ENCODE results near the gene RHO. TPM values are rescaled to one million over a fixed set of nuclear protein-coding genes. Genes with fewer than 3 reads are reported as not detected.
A peak's percentile ranks its signal among the peaks of the same experiment; 100 is the strongest.

RHO gene
- total RNA-seq, 3 donors from 2014 or later, result 0.15 TPM; not detected in 2

DNA sequence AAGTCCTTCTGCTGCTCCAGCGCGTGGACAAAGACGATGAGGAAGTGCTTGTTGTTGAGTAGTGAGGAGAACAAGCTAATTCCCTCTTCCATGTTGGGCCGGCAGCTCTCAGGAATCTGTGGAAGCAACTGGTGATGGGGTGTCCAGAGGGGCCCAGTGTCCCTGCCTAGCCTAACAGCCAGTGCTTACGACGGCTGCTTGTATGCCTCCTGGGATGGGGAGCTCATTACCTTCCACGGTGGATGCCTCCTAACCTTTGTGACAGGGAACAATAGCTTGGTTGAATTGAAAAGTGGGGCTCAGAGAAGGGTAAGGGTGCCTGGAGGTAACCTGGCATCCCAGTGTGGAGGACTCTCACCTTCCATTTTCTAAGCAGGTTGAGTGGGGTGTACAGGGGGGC, 37.5 kb downstream of the RHO start:
- Histone ChIP-seq H3K4me1 (peaks cover 0 to 8% of the 10 kb centered on the region in 2 donors), H3K9me3 (no peaks in the 10 kb centered on the region), H3K36me3 (no peaks in the 10 kb centered on the region), H3K27ac (peak overlapping the region in 1 of 2 donors; percentile 94), H3K4me3 (no peak overlapping the region), H3K27me3 (no peaks in the 10 kb centered on the region)
- TF ChIP-seq POLR2AphosphoS5 (IDR thresholded peaks at IDR 0.05), result no peak
- TF ChIP-seq, protein P1, sequence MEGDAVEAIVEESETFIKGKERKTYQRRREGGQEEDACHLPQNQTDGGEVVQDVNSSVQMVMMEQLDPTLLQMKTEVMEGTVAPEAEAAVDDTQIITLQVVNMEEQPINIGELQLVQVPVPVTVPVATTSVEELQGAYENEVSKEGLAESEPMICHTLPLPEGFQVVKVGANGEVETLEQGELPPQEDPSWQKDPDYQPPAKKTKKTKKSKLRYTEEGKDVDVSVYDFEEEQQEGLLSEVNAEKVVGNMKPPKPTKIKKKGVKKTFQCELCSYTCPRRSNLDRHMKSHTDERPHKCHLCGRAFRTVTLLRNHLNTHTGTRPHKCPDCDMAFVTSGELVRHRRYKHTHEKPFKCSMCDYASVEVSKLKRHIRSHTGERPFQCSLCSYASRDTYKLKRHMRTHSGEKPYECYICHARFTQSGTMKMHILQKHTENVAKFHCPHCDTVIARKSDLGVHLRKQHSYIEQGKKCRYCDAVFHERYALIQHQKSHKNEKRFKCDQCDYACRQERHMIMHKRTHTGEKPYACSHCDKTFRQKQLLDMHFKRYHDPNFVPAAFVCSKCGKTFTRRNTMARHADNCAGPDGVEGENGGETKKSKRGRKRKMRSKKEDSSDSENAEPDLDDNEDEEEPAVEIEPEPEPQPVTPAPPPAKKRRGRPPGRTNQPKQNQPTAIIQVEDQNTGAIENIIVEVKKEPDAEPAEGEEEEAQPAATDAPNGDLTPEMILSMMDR (IDR thresholded peaks at IDR 0.05), result no peak
- TF ChIP-seq POLR2A (IDR thresholded peaks at IDR 0.05), result no peak
- intact Hi-C loops (cut with DNase I; ENCODE audit: low total_unique reads), result no loop called here
- no peak for DNase-seq (ENCODE audit: low spot score in 2 of 2)

DNA sequence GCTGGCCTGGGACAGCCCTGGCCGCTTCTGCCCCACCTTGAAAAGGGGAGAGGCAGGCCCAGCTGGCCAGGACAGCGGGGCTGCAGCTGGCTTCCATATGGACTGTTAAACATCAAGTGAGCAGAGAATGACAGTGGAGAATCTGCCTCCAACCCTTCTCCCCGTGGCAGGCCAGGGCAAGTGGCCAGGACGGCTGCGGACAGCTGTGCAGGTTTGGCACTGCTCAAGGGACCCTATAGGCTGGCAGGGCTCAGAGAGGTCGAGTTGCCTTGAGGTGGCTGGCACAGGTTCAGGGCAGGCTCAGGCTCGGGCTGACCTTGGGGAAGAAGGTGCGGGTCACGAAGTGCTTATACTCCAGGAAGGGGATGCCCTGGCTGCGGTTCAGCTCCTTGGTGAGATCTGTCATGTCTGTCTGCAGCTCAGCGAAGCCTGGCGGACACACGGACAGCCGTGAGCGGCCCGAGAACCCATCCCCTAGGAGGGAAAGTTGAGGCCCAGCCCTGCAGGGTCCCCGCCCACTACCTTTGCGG, 38.8 kb downstream of the RHO start:
- TF ChIP-seq, protein P1 (IDR thresholded peaks at IDR 0.05), result no peak
- TF ChIP-seq POLR2AphosphoS5 (IDR thresholded peaks at IDR 0.05) (no peak), POLR2A (IDR thresholded peaks at IDR 0.05) (no peak)
- Histone ChIP-seq H3K4me3 (no peak overlapping the region), H3K36me3 (no peaks in the 10 kb centered on the region), H3K27me3 (no peaks in the 10 kb centered on the region), H3K9me3 (no peaks in the 10 kb centered on the region), H3K4me1 (no peaks in the 10 kb centered on the region), H3K27ac (peak overlapping the region in 1 of 2 donors; percentile 14)
- no peak for DNase-seq (ENCODE audit: low spot score in 2 of 2)
- intact Hi-C loops (cut with DNase I; ENCODE audit: low total_unique reads), result no loop called here

DNA sequence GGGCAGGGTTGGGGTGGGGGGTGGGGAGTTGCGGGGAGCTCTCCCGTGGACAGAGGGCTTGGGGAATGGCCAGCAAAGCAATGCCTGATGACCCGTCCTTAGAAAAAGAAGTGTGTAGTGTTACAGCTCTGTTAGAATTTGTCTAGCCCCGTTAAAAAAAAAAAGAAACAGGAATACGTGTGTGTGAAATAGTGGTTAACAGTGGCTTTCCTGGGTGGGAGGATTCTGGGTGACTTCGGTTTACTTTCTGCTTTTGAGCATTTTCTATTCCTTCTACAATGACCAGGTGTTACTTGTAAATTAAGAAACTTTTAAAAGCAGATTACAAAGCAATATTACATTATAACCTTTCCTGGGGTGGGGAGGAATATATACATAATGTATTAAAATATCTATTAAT, 39.5 kb downstream of the RHO start:
- intact Hi-C loops (cut with DNase I; ENCODE audit: low total_unique reads), result no loop called here
- TF ChIP-seq POLR2AphosphoS5 (IDR thresholded peaks at IDR 0.05) (no peak), POLR2A (IDR thresholded peaks at IDR 0.05) (no peak)
- TF ChIP-seq, protein P1 (IDR thresholded peaks at IDR 0.05), result no peak
- H3K36me3 ChIP-seq, result no peaks in the 10 kb centered on the region
- no peaks in the 10 kb centered on the region for H3K4me1 ChIP-seq
- no peak for DNase-seq (ENCODE audit: low spot score in 2 of 2)
- H3K27ac ChIP-seq, result no peak overlapping the region
- no peaks in the 10 kb centered on the region for H3K9me3 ChIP-seq
- H3K27me3 ChIP-seq, result no peaks in the 10 kb centered on the region
- no peak overlapping the region for H3K4me3 ChIP-seq

DNA sequence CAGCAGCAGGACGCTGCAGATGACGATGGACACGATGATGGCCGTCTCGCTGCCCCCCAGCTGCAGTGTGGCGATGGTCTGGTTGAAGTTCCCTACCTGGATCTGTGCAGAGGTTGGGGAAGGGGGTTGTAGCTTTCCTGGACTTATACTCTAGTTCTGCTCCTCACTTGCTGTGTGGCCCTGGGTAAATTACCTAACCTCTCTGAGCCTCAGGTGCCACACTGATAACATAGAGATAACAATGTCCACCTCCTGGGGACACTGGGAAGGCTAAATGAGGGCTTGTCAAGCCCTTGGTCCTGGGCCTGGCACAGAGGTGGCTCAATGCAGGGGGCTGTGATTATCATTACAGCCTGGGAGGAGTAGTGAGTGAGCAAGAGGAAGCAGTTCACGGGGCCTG, 41.4 kb downstream of the RHO start:
- Histone ChIP-seq H3K36me3 (no peaks in the 10 kb centered on the region), H3K9me3 (no peaks in the 10 kb centered on the region), H3K27me3 (no peaks in the 10 kb centered on the region), H3K4me3 (no peak overlapping the region), H3K4me1 (no peaks in the 10 kb centered on the region), H3K27ac (no peak overlapping the region)
- intact Hi-C loops (cut with DNase I; ENCODE audit: low total_unique reads), result no loop called here
- TF ChIP-seq, protein P1 (IDR thresholded peaks at IDR 0.05), result no peak
- TF ChIP-seq POLR2A (IDR thresholded peaks at IDR 0.05) (no peak), POLR2AphosphoS5 (IDR thresholded peaks at IDR 0.05) (no peak)
- no peak for DNase-seq (ENCODE audit: low spot score in 2 of 2)

DNA sequence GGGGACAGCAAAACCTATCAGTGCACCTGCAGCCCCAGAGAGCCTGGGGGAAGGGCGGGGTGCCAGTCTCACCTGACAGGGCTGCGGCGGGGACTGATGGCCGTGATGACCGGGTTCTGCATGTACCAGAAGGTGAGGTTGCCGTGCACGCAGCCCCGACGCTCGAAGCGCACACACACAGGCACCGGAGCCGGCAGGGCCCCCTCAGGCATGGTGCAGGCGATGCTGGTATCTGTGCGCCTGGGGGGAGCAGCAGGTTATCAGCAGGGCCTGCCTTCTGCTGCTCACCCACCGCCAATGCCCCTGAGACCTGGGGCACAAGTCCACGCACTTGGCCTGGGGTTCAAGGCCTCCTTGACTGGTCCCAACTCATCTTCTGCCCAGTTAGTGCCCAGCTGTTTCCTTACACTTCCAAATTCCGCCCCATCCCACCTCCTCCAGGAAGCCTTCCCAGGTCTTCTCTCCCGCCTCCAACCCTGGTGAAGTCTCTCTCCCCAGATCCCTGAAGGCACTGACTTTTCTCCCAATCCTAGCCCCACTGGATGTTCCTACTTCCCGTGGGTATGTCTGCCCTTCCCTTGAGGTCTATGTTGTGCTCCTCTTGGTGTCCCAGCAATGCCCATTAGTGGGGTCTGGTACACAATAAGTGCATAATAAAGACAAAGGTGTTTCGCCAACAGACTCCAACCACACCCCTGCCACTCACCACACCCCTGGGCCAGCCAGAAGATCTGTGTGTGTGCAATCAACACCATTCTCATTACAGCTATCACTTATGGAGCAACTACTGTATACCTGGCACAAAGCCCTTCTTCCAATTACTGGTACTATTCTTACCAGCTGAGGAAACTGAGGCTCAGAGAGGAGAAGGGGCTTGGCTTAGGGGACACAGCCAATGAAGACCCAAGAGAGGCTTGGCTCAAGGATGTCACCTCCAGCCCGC, 43.4 kb downstream of the RHO start:
- TF ChIP-seq POLR2AphosphoS5 (IDR thresholded peaks at IDR 0.05) (no peak), POLR2A (IDR thresholded peaks at IDR 0.05) (no peak)
- TF ChIP-seq, protein P1 (IDR thresholded peaks at IDR 0.05), result no peak
- intact Hi-C loops (cut with DNase I; ENCODE audit: low total_unique reads), result no loop called here
- no peaks in the 10 kb centered on the region for H3K36me3 ChIP-seq
- no peak overlapping the region for H3K27ac ChIP-seq
- peaks cover 0 to 8% of the 10 kb centered on the region in 2 donors for H3K4me1 ChIP-seq
- H3K27me3 ChIP-seq, result no peaks in the 10 kb centered on the region
- H3K4me3 ChIP-seq, result no peak overlapping the region
- H3K9me3 ChIP-seq, result no peaks in the 10 kb centered on the region
- DNase-seq (ENCODE audit: low spot score in 2 of 2), result no peak
